Type B pancreatic cell (in vitro differentiated cells): ENCODE data around the gene MPPE1. TPM values are rescaled to one million over a fixed set of nuclear protein-coding genes. Genes with fewer than 3 reads are reported as not detected.
A peak's percentile ranks its signal among the peaks of the same experiment; 100 is the strongest.
"Not testable (repeated sequence)": the region's sequence is repeated elsewhere in the genome, so short reads cannot be mapped to it uniquely, and the experiment has no call there.

Experiments used
- DNase-seq: peaks from one replicate; pipeline ENCODE4 v3.0.0; 2021; ENCODE audit warnings: mixed read lengths; ENCODE audit not compliant: unreplicated experiment; ENCODE audit errors: extremely low spot score
- H3K27ac Mint-ChIP-seq: 2 replicates; pipeline ENCODE4 v1.8.0; 2021; ENCODE audit warnings: mild to moderate bottlenecking, mixed read lengths
- H3K27me3 Mint-ChIP-seq: 2 replicates; pipeline ENCODE4 v1.8.0; 2021; ENCODE audit warnings: mixed read lengths
- H3K36me3 Mint-ChIP-seq: 2 replicates; pipeline ENCODE4 v1.8.0; 2021; ENCODE audit warnings: mixed read lengths
- H3K4me1 Mint-ChIP-seq: one replicate; pipeline ENCODE4 v1.8.0; 2021; ENCODE audit warnings: mixed read lengths; ENCODE audit not compliant: unreplicated experiment
- H3K4me3 Mint-ChIP-seq: 2 replicates; pipeline ENCODE4 v1.8.0; 2021; ENCODE audit warnings: mild to moderate bottlenecking, mixed read lengths
- H3K9me3 Mint-ChIP-seq: 2 replicates; pipeline ENCODE4 v1.8.0; 2021; ENCODE audit warnings: mixed read lengths
- CTCF ChIP-seq: fragments of 200-600 bp; sonication (generic); conservative IDR thresholded peaks from 2 replicates; pipeline ENCODE4 v1.5.0; 2021; ENCODE audit warnings: antibody characterized with exemption, mild to moderate bottlenecking
- total RNA-seq: library from RNA; stranded (reverse); gene quantifications from 2 replicates; pipeline ENCODE4 v1.2.1, GENCODE V29; 2021; ENCODE audit warnings: low replicate concordance

Gene MPPE1
- total RNA-seq, 1 donor from 2014 or later: 35.3 TPM

DNA sequence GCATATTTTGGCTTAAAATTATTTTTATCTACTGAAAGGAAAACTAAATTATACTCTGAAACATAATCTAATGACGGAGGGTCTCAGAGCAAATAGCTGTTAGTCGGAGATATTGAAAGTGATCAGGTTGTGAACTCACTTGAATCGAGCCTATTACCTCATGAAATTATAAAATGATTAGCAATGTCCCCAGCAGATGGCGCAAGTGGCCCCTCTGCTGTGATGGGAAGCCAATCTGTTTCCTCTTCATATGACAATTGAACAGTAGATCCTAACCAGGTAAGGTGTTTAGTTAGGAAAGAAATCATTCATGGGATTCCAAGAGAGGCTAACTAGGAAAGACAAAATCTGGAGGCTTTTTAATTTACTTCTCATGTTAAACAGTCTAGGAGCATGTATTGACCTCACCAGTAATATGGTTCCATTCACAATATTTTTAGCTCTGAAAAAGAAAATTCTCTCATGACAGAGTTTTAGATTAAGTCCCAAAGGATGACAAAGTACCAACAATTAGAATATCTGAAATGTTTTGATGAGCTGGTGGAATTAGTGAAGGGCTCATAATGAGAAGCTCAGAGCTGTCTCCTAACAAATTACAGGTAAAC, 29.9 kb upstream of the MPPE1 start:
- peak; percentile 75 for DNase-seq
- H3K4me1 Mint-ChIP-seq: peaks cover 7% of the 10 kb centered on the region
- no peaks in the 10 kb centered on the region for H3K27me3 Mint-ChIP-seq
- H3K27ac Mint-ChIP-seq: no peak overlapping the region
- no peaks in the 10 kb centered on the region for H3K9me3 Mint-ChIP-seq
- no peaks in the 10 kb centered on the region for H3K36me3 Mint-ChIP-seq
- peak; percentile 91 for TF ChIP-seq CTCF
- H3K4me3 Mint-ChIP-seq: no peak overlapping the region

- no peak for TF ChIP-seq CTCF
- H3K9me3 Mint-ChIP-seq: no peaks in the 10 kb centered on the region
- no peaks in the 10 kb centered on the region for H3K36me3 Mint-ChIP-seq
- H3K27me3 Mint-ChIP-seq: no peaks in the 10 kb centered on the region
- no peak for DNase-seq
- H3K27ac Mint-ChIP-seq: no peak overlapping the region
- H3K4me3 Mint-ChIP-seq: no peak overlapping the region
- no peaks in the 10 kb centered on the region for H3K4me1 Mint-ChIP-seq
Observed at GRCh38 chr18:11932393-11932792, 24.3 kb upstream of the MPPE1 start.

DNA sequence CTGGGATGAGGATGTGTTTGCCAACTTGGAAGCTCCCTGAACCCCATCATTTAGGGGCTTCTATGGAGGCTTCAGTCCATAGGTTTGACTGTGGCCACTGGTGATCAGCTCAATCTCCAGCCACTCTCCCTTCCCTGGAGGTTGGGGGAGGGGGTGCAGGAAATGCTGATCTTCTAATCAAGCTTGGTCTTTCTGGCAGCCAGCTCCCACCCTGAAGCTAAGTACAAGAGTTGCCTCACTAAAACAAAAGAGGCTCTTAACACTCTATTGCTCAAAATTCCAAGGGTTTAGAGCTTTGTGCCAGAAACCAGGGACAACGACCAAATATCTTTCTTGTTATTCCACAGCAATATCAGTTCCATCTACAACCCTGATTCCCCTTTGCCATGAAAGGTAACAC, 19.4 kb upstream of the MPPE1 start:
- Mint-ChIP-seq H3K27me3 (no peaks in the 10 kb centered on the region), H3K36me3 (no peaks in the 10 kb centered on the region), H3K4me3 (no peak overlapping the region), H3K27ac (no peak overlapping the region), H3K4me1 (no peaks in the 10 kb centered on the region), H3K9me3 (no peaks in the 10 kb centered on the region)
- no peak for DNase-seq
- TF ChIP-seq CTCF: no peak

- H3K4me3 Mint-ChIP-seq: no peak overlapping the region
- TF ChIP-seq CTCF: no peak
- H3K9me3 Mint-ChIP-seq: no peaks in the 10 kb centered on the region
- H3K36me3 Mint-ChIP-seq: no peaks in the 10 kb centered on the region
- DNase-seq: no peak
- no peaks in the 10 kb centered on the region for H3K4me1 Mint-ChIP-seq
- no peak overlapping the region for H3K27ac Mint-ChIP-seq
- H3K27me3 Mint-ChIP-seq: no peaks in the 10 kb centered on the region
Observed at GRCh38 chr18:11925800-11926481, 17.8 kb upstream of the MPPE1 start.

DNA sequence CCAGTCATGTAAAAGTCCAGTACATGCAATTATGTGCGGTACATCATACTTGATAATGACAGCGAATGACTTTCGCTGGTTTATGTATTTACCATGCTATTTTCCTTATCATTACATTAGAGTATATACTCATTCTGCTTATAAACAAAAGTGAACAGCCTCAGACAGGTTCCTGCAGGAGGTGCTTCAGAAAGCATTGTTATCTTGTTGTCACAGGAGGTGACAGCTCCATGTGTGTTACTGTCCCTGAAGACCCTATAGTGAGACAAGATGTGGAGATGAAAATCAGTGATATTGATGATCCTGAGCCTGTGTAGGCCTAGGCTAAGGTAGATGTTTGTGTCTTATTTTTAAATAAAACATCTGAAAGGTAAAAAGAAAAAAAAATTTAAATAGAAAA, 15.3 kb upstream of the MPPE1 start:
- no peak for DNase-seq
- no peaks in the 10 kb centered on the region for H3K4me1 Mint-ChIP-seq
- H3K36me3 Mint-ChIP-seq: no peaks in the 10 kb centered on the region
- H3K27ac Mint-ChIP-seq: no peak overlapping the region
- no peaks in the 10 kb centered on the region for H3K9me3 Mint-ChIP-seq
- no peak for TF ChIP-seq CTCF
- H3K27me3 Mint-ChIP-seq: no peaks in the 10 kb centered on the region
- H3K4me3 Mint-ChIP-seq: no peak overlapping the region

GRCh38 chr18:11919522-11919921, 11.4 kb upstream of the MPPE1 start:
- not testable (repeated sequence) for H3K36me3 Mint-ChIP-seq, H3K9me3 Mint-ChIP-seq, H3K27me3 Mint-ChIP-seq, H3K4me3 Mint-ChIP-seq, DNase-seq, H3K4me1 Mint-ChIP-seq
- peak overlapping the region; percentile 73 for H3K27ac Mint-ChIP-seq

DNA sequence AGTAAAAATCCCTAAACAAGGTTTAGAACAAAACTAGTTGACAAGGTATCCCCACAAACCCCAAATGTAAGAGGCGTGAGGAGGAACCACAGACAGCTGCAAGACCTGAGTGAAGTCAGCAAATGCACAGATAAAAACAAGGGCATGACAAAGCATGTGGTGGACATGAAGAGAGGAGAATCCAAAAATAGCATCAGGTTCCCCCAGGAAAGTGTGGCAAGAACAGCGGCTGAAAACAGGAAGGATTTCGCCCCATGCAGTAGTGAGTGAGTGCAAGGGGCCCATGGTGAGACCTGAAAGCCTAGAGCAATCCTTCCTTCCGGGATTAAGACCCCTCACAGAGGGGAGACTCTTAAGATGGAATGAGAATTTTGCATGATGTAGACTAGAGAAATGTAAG, 8.8 kb upstream of the MPPE1 start:
- H3K27me3 Mint-ChIP-seq, DNase-seq, H3K9me3 Mint-ChIP-seq, H3K4me1 Mint-ChIP-seq, H3K27ac Mint-ChIP-seq, H3K4me3 Mint-ChIP-seq, H3K36me3 Mint-ChIP-seq: not testable (repeated sequence)
